Adipocyte (in vitro differentiated cells): ENCODE data around the gene ARHGDIB.

ENCODE experiments used
- DNase-seq: peaks from one replicate; pipeline ENCODE4 v3.0.0-alpha.2; 2015; ENCODE audit warnings: low read depth
- H3K27me3 ChIP-seq: replicated peaks from 2 replicates; pipeline ENCODE4 v1.7.0; 2013; ENCODE audit warnings: mild to moderate bottlenecking, low read length, moderate library complexity; ENCODE audit not compliant: control insufficient read depth, insufficient read depth
- H3K36me3 ChIP-seq: 2 replicates; pipeline ENCODE4 v1.7.0; 2013; ENCODE audit warnings: low read length, mild to moderate bottlenecking, moderate library complexity; ENCODE audit not compliant: control insufficient read depth, insufficient read depth, severe bottlenecking
- H3K4me1 ChIP-seq: 2 replicates; pipeline ENCODE4 v1.7.0; 2013; ENCODE audit warnings: mild to moderate bottlenecking, low read length, moderate library complexity; ENCODE audit not compliant: control insufficient read depth, insufficient read depth
- H3K4me3 ChIP-seq: 2 replicates; pipeline ENCODE4 v1.7.0; 2013; ENCODE audit warnings: mild to moderate bottlenecking, low read length, moderate library complexity
- H3K9ac ChIP-seq: 2 replicates; pipeline ENCODE4 v1.7.0; 2013; ENCODE audit warnings: mild to moderate bottlenecking, low read length, moderate library complexity
- H3K9me3 ChIP-seq: 2 replicates; pipeline ENCODE4 v1.7.0; 2013; ENCODE audit warnings: mild to moderate bottlenecking, low read length, moderate library complexity; ENCODE audit not compliant: control insufficient read depth

The ARHGDIB gene

DNA sequence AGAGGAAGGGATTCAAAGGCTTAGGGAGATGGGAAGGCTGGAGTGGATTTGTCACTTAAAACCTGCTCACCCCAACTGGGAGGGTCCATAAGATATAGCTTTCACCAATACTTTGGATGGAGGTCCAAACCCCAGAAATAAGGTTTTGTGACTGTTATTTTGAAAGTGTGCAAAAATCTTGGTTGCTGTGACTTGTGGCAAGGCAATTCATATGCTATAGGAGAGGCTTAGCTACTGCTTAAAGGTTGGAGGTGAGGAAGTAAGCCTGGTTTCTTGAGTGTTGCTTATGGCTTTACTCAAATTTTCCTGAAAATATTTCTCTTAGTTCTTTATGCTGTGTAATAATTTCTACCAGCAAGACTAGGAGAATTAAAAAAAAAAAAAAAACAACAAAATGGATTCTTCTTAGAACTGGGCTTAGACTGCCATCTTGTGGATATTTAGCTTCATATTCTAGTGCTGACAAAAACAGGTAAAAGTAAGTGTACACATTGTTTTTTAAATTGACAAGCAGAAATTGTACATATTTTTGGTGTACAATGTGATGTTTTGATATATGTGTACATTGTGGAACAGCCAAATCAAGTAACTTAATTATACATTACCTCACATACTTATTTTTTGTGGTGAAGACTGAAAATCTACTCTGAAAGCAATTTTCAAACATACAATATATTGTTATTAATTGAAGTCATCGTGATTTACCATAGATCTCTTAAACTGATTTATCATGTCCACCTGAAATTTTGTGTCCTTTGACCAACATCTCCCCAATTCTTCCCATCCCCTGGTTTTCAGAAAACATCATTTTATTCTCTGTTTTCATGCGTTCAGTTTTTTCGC, 34.4 kb upstream of the ARHGDIB start:
- Histone ChIP-seq H3K4me3 (no peak overlapping the region), H3K36me3 (no peaks in the 10 kb centered on the region), H3K9ac (no peak overlapping the region), H3K9me3 (no peaks in the 10 kb centered on the region), H3K4me1 (peaks cover 21% of the 10 kb centered on the region), H3K27me3 (no peaks in the 10 kb centered on the region)
- DNase-seq: peak; percentile 85

DNA sequence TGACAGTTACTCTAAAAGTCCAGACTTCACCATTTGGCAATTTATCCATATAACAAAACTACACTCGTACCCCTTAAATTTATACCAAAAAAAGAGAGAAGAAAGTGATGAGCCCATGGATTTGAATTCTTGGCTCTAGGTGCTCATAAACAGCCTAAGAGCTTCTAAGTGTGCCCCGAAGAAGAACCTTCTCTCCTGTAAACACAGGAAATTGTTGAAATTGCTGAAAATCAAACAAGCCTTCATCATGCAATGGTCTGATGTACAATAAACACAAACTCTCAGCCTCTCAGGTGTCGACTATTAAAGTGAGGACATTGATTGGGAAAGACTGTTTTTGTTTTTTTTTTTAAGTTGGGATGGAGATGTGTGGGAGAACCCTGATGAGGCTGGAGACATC, 33.2 kb upstream of the ARHGDIB start:
- Histone ChIP-seq H3K36me3 (no peaks in the 10 kb centered on the region), H3K9me3 (no peaks in the 10 kb centered on the region), H3K4me1 (peaks cover 19% of the 10 kb centered on the region), H3K27me3 (no peaks in the 10 kb centered on the region), H3K9ac (no peak overlapping the region), H3K4me3 (no peak overlapping the region)
- no peak for DNase-seq

DNA sequence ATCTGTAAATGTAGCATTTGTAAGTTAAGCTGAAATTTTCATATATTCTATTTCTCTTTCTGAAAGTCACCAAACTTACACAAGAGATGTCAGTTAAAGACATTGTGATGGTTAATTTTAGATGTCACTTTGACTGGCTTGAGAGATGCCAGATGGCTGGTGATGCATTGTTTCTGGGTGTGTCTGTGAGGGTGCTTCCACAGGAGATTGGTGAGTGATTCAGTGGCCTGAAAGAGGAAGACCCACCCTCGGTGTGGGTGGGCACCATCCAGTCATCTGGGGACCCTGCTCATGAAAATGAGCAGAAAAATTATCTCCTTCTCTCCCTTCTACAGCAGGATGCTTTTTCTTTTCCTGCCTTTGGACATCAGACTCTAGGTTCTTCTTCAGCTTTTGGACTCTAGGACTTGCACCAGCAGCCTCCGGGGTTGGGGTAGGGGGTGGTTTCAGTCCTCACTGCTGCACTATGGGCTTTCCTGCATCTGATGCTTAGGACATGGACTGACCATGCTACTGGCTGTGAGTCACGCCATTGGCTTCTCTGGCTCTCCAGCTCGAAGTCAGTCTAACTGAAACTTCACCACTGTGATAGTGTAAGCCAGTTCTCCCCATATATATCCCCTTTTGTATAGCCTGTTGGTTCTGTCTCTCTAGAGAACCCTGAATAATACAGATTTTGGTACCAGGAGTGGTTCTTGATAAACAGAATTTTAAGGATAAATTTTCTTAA, 32.3 kb upstream of the ARHGDIB start:
- H3K36me3 ChIP-seq: no peaks in the 10 kb centered on the region
- no peak overlapping the region for H3K4me3 ChIP-seq
- peak overlapping the region; percentile 23 for H3K9ac ChIP-seq
- peak; percentile 32 for DNase-seq
- no peaks in the 10 kb centered on the region for H3K9me3 ChIP-seq
- no peaks in the 10 kb centered on the region for H3K27me3 ChIP-seq
- H3K4me1 ChIP-seq: peaks cover 14% of the 10 kb centered on the region

DNA sequence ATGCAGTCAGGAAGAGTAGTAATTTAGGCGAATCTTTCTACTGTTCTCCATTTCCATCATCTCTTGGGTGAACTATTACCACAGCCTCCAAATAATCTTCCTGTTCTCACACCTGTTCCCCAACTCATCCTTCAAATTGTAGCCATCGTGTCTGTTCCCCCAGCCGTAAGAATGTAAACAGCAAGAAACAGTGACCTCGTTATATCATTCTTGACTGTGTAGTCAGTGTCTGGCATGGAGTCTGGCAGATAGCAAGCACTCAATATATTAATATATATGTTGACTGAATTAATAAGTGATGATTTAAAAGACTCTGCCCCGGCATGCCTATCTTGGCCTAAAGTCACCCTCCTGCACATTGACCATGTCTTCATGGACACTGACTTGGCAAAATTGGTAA, 31.7 kb upstream of the ARHGDIB start:
- H3K36me3 ChIP-seq: no peaks in the 10 kb centered on the region
- H3K27me3 ChIP-seq: no peaks in the 10 kb centered on the region
- H3K9me3 ChIP-seq: no peaks in the 10 kb centered on the region
- H3K4me1 ChIP-seq: peaks cover 14% of the 10 kb centered on the region
- H3K4me3 ChIP-seq: no peak overlapping the region
- H3K9ac ChIP-seq: no peak overlapping the region
- no peak for DNase-seq

DNA sequence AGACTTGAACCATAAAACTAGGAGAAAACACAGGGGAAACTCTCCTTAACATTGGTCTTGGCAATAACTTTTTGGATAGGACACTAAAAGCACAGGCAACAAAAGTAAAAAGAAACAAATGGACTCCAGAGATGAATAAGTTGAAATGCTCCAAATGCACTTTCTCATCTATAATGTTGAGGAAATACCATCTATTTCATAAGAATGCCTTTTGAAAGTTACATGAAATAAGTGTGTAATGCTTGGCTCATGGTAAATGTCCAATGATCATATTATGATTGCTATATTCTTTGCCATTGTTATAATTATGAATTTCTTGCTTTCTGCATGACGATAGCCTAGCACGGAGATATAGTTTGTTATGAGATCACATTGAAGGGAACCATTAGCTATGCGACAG, 31.3 kb upstream of the ARHGDIB start:
- Histone ChIP-seq H3K4me1 (peaks cover 14% of the 10 kb centered on the region), H3K9ac (no peak overlapping the region), H3K27me3 (no peaks in the 10 kb centered on the region), H3K36me3 (no peaks in the 10 kb centered on the region), H3K9me3 (no peaks in the 10 kb centered on the region), H3K4me3 (no peak overlapping the region)
- no peak for DNase-seq

DNA sequence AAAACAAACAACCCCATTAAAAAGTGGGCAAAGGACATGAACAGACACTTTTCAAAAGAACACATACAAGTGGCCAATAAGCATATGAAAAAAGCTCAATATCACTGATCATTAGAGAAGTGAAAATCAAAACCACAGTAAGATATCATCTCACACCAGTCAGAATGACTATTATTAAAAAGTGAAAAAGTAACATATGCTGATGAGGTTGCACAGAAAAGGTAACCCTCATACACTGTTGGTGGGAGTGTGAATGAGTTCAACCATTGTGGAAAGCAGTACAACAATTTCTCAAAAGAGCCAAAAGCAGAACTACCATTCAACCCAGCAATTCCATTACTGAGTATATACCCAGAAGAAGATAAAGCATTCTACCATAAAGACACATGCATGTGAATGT, 29.7 kb upstream of the ARHGDIB start:
- no peaks in the 10 kb centered on the region for H3K9me3 ChIP-seq
- H3K4me1 ChIP-seq: peaks cover 14% of the 10 kb centered on the region
- no peaks in the 10 kb centered on the region for H3K36me3 ChIP-seq
- no peak overlapping the region for H3K9ac ChIP-seq
- no peaks in the 10 kb centered on the region for H3K27me3 ChIP-seq
- H3K4me3 ChIP-seq: no peak overlapping the region
- no peak for DNase-seq

DNA sequence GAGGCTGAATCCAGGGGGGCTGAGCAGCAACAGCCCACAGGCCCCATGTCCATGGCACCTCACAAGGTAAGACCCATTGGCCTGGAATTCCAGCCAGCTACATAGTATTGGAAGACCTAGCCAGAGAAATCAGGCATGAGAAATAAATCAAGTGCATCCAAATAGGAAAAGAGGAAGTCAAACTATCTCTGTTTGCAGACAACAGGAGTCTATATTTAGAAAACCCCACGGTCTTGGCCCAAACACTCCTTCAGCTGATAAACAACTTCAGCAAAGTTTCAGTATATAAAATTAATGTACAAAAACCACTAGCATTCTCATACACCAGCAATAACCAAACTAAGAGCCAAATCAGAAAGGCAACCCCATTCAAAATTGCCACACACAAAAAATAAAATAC, 28.4 kb upstream of the ARHGDIB start:
- DNase-seq: no peak

DNA sequence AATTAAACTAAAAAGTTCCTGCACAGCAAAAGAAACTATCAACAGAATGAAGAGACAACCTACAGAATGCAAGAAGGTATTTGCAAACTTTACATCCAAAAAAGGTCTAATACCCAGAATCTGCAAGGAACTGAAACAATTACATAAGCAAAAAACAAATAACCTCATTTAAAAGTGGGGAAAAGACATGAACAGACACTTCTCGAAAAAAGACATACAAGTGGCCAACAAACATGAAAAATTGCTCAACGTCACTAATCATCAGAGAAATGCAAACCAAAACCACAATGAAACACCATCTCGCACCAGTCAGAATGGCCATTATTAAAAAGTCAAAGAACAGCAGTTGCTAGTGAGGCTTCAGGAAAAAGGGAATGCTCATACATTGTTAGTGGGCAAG, 26.6 kb upstream of the ARHGDIB start:
- Histone ChIP-seq H3K36me3 (no peaks in the 10 kb centered on the region), H3K9me3 (no peaks in the 10 kb centered on the region), H3K27me3 (no peaks in the 10 kb centered on the region), H3K4me3 (no peak overlapping the region), H3K9ac (no peak overlapping the region), H3K4me1 (peaks cover 25% of the 10 kb centered on the region)
- no peak for DNase-seq

More for the DNA sequence above, 28.4 kb upstream of the ARHGDIB start:
- peaks cover 20% of the 10 kb centered on the region for H3K4me1 ChIP-seq
- H3K9me3 ChIP-seq: no peaks in the 10 kb centered on the region
- no peaks in the 10 kb centered on the region for H3K36me3 ChIP-seq
- no peaks in the 10 kb centered on the region for H3K27me3 ChIP-seq
- H3K9ac ChIP-seq: no peak overlapping the region
- H3K4me3 ChIP-seq: no peak overlapping the region

DNA sequence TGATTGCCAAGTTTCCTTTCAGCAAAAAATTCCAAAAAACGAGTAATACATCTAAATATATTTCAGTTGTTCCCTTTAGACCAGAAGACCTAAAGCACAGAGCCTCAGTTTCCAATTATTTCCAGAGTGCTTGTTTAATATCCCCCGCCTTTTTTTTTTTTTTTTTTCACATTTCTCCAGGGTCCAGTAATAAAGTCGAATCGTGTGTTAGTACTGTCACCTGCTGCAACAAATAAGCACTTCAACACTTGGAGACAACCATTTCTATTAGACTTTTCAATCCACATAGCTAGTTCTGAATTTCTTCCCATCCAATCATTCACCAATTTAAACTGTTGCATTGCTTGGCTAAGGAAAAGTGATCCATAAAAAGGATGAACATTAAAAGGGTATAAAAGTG, 25.0 kb upstream of the ARHGDIB start:
- H3K4me3 ChIP-seq: no peak overlapping the region
- no peak overlapping the region for H3K9ac ChIP-seq
- no peaks in the 10 kb centered on the region for H3K27me3 ChIP-seq
- peaks cover 35% of the 10 kb centered on the region for H3K4me1 ChIP-seq
- H3K9me3 ChIP-seq: no peaks in the 10 kb centered on the region
- H3K36me3 ChIP-seq: no peaks in the 10 kb centered on the region
- DNase-seq: no peak

DNA sequence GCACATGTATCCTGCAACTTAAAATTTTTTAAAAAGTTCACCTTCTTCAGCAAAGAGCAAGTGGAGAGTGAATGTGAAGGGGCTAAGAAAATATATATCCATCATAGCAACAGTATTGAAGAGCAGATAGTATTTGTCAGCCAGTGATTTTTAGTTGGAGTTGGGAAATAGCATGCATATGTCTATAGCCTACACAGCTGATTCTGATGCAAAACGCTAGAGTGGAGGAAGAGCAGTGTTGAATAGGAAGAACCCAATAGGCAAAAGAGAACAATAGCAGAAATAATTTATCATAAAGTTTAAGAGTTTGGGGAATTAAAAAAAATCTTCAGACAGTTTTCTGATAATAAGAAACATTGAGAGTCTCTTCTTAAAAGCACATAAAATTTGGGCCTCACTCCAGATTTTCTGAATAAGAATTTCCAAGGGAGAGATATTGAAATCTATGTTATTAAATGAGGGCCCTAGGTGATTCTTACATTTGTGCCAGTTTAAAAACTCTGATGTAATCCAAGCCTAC, 23.4 kb upstream of the ARHGDIB start:
- Histone ChIP-seq H3K9ac (no peak overlapping the region), H3K36me3 (no peaks in the 10 kb centered on the region), H3K4me3 (no peak overlapping the region), H3K27me3 (no peaks in the 10 kb centered on the region), H3K9me3 (no peaks in the 10 kb centered on the region), H3K4me1 (peaks cover 35% of the 10 kb centered on the region)
- no peak for DNase-seq

DNA sequence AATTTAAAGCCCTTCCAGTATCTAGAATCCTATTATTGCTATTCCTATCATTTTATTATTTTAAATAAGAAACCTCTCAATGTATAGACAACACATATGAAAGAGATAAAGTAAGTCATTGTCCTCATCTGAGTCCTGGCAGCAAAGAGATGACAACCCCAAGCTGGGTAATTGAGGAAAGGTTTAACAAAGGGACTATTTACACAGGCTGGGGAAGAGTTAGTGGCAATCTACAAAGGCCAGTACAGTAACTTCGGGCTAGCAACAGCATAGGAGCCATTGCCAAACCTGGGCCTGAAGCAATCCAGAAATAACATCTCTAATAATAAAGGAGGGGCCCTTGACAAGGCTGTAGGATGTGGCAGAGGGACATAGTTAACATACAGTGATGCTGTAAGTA, 22.6 kb upstream of the ARHGDIB start:
- Histone ChIP-seq H3K27me3 (no peaks in the 10 kb centered on the region), H3K9ac (no peak overlapping the region)

More for the DNA sequence above, 22.6 kb upstream of the ARHGDIB start:
- Histone ChIP-seq H3K36me3 (no peaks in the 10 kb centered on the region), H3K9me3 (no peaks in the 10 kb centered on the region), H3K4me3 (no peak overlapping the region), H3K4me1 (peaks cover 35% of the 10 kb centered on the region)
- no peak for DNase-seq
